Middle frontal gyrus (tissue), 1 donor: ENCODE results near the gene SPDEF.

ENCODE experiments used
- DNase-seq: peaks from one replicate; pipeline ENCODE4 v3.0.0-alpha.2; 2015; ENCODE audit warnings: low spot score; ENCODE audit errors: extremely low spot score

Gene SPDEF

GRCh38 chr6:34563513-34563870, 7.4 kb upstream of the SPDEF start:
- no peak for DNase-seq

GRCh38 chr6:34562861-34563512, 6.9 kb upstream of the SPDEF start:
- DNase-seq: no peak

GRCh38 chr6:34562350-34562749, 6.2 kb upstream of the SPDEF start:
- DNase-seq: no peak

GRCh38 chr6:34561227-34561530, 5.0 kb upstream of the SPDEF start:
- no peak for DNase-seq

- no peak for DNase-seq
Observed at GRCh38 chr6:34560366-34561226, 4.5 kb upstream of the SPDEF start.

- no peak for DNase-seq
Observed at GRCh38 chr6:34559651-34560365, 3.7 kb upstream of the SPDEF start.

GRCh38 chr6:34558172-34558714, 2.1 kb upstream of the SPDEF start:
- no peak for DNase-seq

- DNase-seq: no peak
Observed at GRCh38 chr6:34557228-34557627, 1.1 kb upstream of the SPDEF start.

- DNase-seq: no peak
Observed at GRCh38 chr6:34556493-34556892, 364 bp upstream of the SPDEF start.

- no peak for DNase-seq
Observed at GRCh38 chr6:34555328-34555727, 801 bp downstream of the SPDEF start.

GRCh38 chr6:34555007-34555322, 1.2 kb downstream of the SPDEF start:
- no peak for DNase-seq

GRCh38 chr6:34554291-34555006, 1.7 kb downstream of the SPDEF start:
- DNase-seq: no peak

GRCh38 chr6:34553750-34554149, 2.4 kb downstream of the SPDEF start:
- no peak for DNase-seq

- DNase-seq: no peak
Observed at GRCh38 chr6:34553146-34553545, 3.0 kb downstream of the SPDEF start.

- DNase-seq: no peak
Observed at GRCh38 chr6:34552620-34553019, 3.5 kb downstream of the SPDEF start.

- DNase-seq: no peak
Observed at GRCh38 chr6:34551720-34552119, 4.4 kb downstream of the SPDEF start.

GRCh38 chr6:34549804-34550202, 6.3 kb downstream of the SPDEF start:
- no peak for DNase-seq

- no peak for DNase-seq
Observed at GRCh38 chr6:34549026-34549803, 6.9 kb downstream of the SPDEF start.

- DNase-seq: no peak
Observed at GRCh38 chr6:34547701-34548644, 8.2 kb downstream of the SPDEF start.
